ENCODE data around the gene SLC43A3.

- TF ChIP-seq, protein P1, sequence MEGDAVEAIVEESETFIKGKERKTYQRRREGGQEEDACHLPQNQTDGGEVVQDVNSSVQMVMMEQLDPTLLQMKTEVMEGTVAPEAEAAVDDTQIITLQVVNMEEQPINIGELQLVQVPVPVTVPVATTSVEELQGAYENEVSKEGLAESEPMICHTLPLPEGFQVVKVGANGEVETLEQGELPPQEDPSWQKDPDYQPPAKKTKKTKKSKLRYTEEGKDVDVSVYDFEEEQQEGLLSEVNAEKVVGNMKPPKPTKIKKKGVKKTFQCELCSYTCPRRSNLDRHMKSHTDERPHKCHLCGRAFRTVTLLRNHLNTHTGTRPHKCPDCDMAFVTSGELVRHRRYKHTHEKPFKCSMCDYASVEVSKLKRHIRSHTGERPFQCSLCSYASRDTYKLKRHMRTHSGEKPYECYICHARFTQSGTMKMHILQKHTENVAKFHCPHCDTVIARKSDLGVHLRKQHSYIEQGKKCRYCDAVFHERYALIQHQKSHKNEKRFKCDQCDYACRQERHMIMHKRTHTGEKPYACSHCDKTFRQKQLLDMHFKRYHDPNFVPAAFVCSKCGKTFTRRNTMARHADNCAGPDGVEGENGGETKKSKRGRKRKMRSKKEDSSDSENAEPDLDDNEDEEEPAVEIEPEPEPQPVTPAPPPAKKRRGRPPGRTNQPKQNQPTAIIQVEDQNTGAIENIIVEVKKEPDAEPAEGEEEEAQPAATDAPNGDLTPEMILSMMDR (IDR thresholded peaks at IDR 0.05; ENCODE audit: low read depth, low read length, poor library complexity, severe bottlenecking), result no peak
- no peak for TF ChIP-seq EZH2phosphoT487 (IDR thresholded peaks at IDR 0.05; ENCODE audit: borderline replicate concordance, low read length)
Measured at GRCh38 chr11:57370941-57371340, 56.0 kb downstream of the SLC43A3 start.

Measured in DOHH2 (cell line).